Left lung (tissue), 10 donors: ENCODE measurements around the gene TSPAN5. TPM values are rescaled to one million over a fixed set of nuclear protein-coding genes. Genes with fewer than 3 reads are reported as not detected.

Source experiments
- ATAC-seq: fragments of 200-7000 bp; cut with Tn5 transposase; one replicate; pipeline ENCODE4 v1.9.1; 2020; ENCODE audit warnings: moderate library complexity
- DNase-seq, 4 donors: peaks; one replicate each; pipeline ENCODE4 v3.0.0-alpha.2; 2013 to 2020
- H3K27ac ChIP-seq, 2 donors: fragments of 200-600 bp; sonication (generic) in 1 of 2; one replicate each; pipeline versions ENCODE4 v1.5.0 to v1.8.0; 2020 to 2021
- H3K27me3 ChIP-seq, 2 donors: fragments of 200-600 bp; sonication (generic) in 1 of 2; one replicate each; pipeline versions ENCODE4 v1.5.0 to v1.8.0; 2020 to 2021
- H3K36me3 ChIP-seq, 2 donors: fragments of 200-600 bp; sonication (generic) in 1 of 2; one replicate each; pipeline versions ENCODE4 v1.5.0 to v1.8.0; 2020 to 2021
- H3K4me1 ChIP-seq, 2 donors: fragments of 200-600 bp; one replicate each; pipeline ENCODE4 v1.8.0; 2021
- H3K4me3 ChIP-seq, 2 donors: fragments of 200-600 bp; sonication (generic) in 1 of 2; one replicate each; pipeline versions ENCODE4 v1.5.0 to v1.8.0; 2020 to 2021; ENCODE audit warnings: mild to moderate bottlenecking in 1 of 2
- H3K9me3 ChIP-seq, 2 donors: fragments of 200-600 bp; sonication (generic) in 1 of 2; one replicate each; pipeline versions ENCODE4 v1.5.0 to v1.8.0; 2020 to 2021
- intact Hi-C, 2 donors: fragments of 100-400 bp; cut with DNase I; formaldehyde crosslinking; loops; one replicate each; pipeline versions ENCODE4 v1.11.2 to v1.14.2; 2022
- polyA plus RNA-seq, 6 donors: library from polyadenylated mRNA; unstranded; fragments of 120-200 nt; gene quantifications; one replicate each; pipeline ENCODE4 v1.2.1, GENCODE V29; 2013; ENCODE audit not compliant: insufficient read length in 6 of 6
- total RNA-seq, 2 donors: library from RNA; stranded (reverse); fragmentation: NEBNext Ultra II Directional; extraction: Animal tissue kit (Norgen Biotek cat#: 25700); gene quantifications; one replicate each; pipeline ENCODE4 v1.2.1, GENCODE V29; 2021
- TF ChIP-seq, protein P1 (sequence below), 2 donors: fragments of 200-600 bp; sonication (generic) in 1 of 2; IDR thresholded peaks; one replicate each; pipeline versions ENCODE4 v1.5.0 to v1.8.0; 2021; ENCODE audit warnings: antibody characterized with exemption in 2 of 2
- donor health status: DM: no; HTN: yes; CAD: no.
- donor health status: DM: no; HTN: no; CAD: no.

TSPAN5 gene
- total and polyA plus RNA-seq, 8 donors = 11.9 to 36.5 (median 31.7) TPM

GRCh38 chr4:98510757-98511517 is 147.5 kb downstream of the TSPAN5 start:
- H3K27ac ChIP-seq = peak overlapping the region in 1 of 2 donors; percentile 55
- peak; percentile 49 for ATAC-seq
- DNase-seq = peak in 2 of 4 donors; percentile 66 to 72
- no peak overlapping the region for H3K4me3 ChIP-seq
- no peaks in the 10 kb centered on the region for H3K36me3 ChIP-seq
- TF ChIP-seq, protein P1, sequence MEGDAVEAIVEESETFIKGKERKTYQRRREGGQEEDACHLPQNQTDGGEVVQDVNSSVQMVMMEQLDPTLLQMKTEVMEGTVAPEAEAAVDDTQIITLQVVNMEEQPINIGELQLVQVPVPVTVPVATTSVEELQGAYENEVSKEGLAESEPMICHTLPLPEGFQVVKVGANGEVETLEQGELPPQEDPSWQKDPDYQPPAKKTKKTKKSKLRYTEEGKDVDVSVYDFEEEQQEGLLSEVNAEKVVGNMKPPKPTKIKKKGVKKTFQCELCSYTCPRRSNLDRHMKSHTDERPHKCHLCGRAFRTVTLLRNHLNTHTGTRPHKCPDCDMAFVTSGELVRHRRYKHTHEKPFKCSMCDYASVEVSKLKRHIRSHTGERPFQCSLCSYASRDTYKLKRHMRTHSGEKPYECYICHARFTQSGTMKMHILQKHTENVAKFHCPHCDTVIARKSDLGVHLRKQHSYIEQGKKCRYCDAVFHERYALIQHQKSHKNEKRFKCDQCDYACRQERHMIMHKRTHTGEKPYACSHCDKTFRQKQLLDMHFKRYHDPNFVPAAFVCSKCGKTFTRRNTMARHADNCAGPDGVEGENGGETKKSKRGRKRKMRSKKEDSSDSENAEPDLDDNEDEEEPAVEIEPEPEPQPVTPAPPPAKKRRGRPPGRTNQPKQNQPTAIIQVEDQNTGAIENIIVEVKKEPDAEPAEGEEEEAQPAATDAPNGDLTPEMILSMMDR (IDR thresholded peaks at IDR 0.05) = no peak
- no peaks in the 10 kb centered on the region for H3K27me3 ChIP-seq
- no peaks in the 10 kb centered on the region for H3K9me3 ChIP-seq
- peaks cover 0 to 2% of the 10 kb centered on the region in 2 donors for H3K4me1 ChIP-seq
- intact Hi-C loops = no loop called here

DNA sequence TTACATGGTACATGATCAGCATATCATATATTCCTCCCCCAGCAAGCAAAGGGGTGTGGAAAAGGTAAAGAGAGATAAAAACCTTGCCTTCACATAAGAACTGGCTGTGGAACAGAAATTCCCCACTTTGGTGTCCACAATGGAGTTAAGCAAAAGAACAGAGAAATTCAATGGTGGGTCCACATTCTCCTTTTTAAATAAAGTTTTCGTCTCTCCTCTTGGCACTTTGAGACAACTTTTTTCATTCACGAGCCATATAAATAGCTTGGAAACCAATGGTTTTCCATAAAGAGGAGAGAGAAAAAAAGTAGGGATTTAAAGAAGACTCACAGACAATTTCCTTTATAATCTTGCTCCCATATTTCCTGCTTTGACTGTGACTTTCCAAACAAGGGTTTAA is 148.1 kb downstream of the TSPAN5 start:
- TF ChIP-seq, protein P1 (IDR thresholded peaks at IDR 0.05) = no peak
- Histone ChIP-seq H3K4me3 (no peak overlapping the region), H3K4me1 (no peaks in the 10 kb centered on the region), H3K9me3 (no peaks in the 10 kb centered on the region), H3K27ac (peak overlapping the region in 1 of 2 donors; percentile 55), H3K36me3 (no peaks in the 10 kb centered on the region), H3K27me3 (no peaks in the 10 kb centered on the region)
- intact Hi-C loops = no loop called here
- ATAC-seq = no peak
- DNase-seq = no peak

DNA sequence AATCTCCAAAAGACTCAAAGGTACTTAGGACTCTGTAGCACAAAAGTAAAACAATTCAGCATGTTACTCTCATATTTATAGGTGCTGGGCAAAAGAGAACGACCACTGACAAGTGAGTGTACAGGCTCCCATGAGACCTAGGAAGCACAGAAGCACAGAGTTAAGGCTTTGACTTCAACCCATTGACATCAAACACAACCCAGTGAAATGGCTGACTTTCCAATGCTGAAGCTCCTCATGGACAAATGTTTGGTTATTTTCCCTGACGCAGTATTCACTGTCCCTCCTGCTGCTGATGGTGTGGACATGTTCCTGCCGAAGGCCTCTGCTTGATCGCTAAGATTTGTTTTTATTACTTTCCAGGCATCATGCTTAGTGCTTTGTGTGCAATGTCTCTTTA is 148.7 kb downstream of the TSPAN5 start:
- no peaks in the 10 kb centered on the region for H3K27me3 ChIP-seq
- H3K4me3 ChIP-seq = no peak overlapping the region
- no peaks in the 10 kb centered on the region for H3K9me3 ChIP-seq
- H3K4me1 ChIP-seq = no peaks in the 10 kb centered on the region
- TF ChIP-seq, protein P1 (IDR thresholded peaks at IDR 0.05) = no peak
- no peak for DNase-seq
- no peak for ATAC-seq
- no peaks in the 10 kb centered on the region for H3K36me3 ChIP-seq
- intact Hi-C loops = no loop called here
- H3K27ac ChIP-seq = peak overlapping the region in 1 of 2 donors; percentile 55

DNA sequence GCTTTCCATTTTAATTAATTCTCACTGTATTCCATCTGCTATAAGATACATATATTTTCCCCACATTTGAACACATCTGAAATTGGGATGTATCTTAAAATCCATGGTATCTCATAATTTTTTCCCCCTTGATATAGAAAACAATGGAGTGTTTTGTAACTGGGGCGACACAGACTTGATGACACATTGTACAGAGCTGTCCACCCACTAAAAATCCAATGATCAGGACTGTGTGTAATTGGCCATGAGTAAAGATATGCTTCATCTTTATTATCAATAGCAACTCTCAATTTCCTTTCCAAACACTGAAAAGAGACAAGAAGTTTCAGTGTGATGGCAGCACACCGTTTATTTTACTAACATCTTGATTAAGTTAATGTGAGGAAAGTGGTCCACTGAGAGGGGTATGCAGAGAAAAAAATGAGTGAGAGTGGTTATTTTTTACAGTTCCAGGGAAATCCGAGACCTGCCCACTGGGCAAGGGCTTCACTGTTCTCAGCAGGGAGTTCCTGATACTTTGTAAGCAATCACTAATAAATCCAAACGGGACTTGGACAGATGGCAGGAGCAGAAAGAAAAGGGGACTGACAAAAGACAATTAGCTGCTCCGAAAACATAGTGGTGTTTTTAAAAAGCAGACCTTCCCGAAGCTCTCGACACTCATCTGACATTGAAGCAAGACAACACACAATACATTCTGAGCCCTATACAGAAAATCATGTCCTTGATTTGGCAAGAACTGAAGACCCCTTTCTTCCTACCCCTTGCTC is 149.4 kb downstream of the TSPAN5 start:
- TF ChIP-seq, protein P1 (IDR thresholded peaks at IDR 0.05) = no peak
- no peaks in the 10 kb centered on the region for H3K36me3 ChIP-seq
- no peaks in the 10 kb centered on the region for H3K27me3 ChIP-seq
- DNase-seq = no peak
- H3K9me3 ChIP-seq = no peaks in the 10 kb centered on the region
- no peak overlapping the region for H3K4me3 ChIP-seq
- H3K4me1 ChIP-seq = no peaks in the 10 kb centered on the region
- H3K27ac ChIP-seq = no peak overlapping the region
- no peak for ATAC-seq
- intact Hi-C loops = no loop called here

DNA sequence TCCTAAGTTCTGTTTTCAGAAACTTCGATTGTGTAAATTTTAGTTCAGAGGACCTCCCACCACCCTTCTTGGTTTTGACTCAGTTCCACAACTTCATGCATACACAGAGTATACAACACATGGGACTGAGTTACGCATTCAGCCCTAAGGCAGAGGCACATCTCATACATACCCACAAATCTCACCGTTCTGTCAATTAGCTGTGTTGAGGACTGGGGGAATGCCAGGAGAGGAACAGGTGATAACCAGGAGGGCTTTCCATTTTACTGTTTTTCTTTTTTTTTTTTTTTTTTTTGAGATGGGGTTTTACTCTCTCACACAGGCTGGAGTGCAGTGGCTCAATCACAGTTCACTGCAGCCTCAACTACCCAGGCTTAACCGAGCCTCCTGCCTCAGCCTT is 150.2 kb downstream of the TSPAN5 start:
- no peaks in the 10 kb centered on the region for H3K9me3 ChIP-seq
- H3K27ac ChIP-seq = no peak overlapping the region
- TF ChIP-seq, protein P1 (IDR thresholded peaks at IDR 0.05) = no peak
- H3K4me3 ChIP-seq = no peak overlapping the region
- intact Hi-C loops = no loop called here
- no peaks in the 10 kb centered on the region for H3K4me1 ChIP-seq
- H3K27me3 ChIP-seq = no peaks in the 10 kb centered on the region
- DNase-seq = no peak
- H3K36me3 ChIP-seq = no peaks in the 10 kb centered on the region
- no peak for ATAC-seq
